Urothelium cell line (cell line): ENCODE measurements around the gene WNT6.

Experiments used
- DNase-seq: peaks from one replicate; pipeline ENCODE4 v3.0.0; 2011; ENCODE audit warnings: low spot score, mixed read lengths
- FAIRE-seq: peaks from 2 replicates; lab custom pipeline; 2011; peaks lifted over from hg19 to GRCh38; lab: Jason Lieb, UNC

Gene WNT6

DNA sequence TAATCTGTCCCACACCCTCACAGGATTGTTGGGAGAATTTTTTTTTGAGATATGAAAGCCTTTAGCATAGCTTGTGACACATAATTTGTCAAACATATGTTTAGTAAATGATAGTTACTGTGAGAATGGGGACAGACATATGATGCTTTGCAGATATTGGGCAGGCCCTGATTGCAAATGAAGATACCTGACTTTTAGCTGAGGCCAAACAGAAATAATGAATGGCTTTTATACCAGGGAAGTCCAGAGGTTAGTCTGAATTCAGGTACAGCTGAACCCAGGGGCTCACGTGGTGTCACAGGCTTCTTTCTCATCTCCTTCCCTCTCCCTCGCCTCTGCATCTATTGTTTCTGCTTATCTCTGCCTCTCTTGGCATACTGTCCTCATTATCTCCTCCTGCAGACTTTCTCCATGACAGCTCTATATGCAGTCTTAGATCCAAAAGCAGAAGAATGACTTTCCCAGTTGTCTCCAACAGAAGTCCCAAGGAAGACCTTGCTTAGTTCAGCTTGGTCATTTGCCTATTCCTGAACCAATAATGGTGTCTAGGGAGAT lies 16.2 kb downstream of the WNT6 start:
- FAIRE-seq (no peak), DNase-seq (no peak)

DNA sequence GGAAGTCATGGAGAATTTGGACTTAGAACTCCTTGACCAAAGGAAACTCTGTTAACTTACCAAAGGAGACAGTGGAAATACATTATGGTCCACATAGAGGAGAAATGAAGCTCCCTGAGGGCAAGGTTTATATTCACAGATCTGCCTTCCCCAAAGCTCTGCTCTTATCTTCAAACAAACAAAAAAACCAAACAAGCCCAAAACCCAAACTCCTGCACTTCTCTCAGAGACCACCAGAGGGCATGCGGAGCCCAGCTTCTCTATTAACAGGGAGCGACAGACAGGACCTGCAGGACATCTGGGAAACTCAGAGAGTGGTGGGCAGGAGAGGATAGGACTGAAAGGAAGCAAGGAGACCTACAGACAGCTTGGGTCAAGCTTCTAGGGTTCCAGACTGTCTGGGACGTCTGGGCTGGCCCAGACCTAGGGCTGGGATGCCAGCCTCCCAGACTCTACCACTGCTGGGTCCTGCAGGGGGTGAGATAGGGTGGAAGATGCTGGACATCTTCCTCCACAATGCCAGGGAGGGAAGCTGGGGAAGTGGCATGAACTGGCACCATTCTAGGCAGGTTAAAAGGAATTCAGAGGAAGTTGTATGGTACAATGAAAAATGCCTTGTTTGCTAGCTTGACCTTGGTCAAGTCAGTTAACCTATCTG lies 17.1 kb downstream of the WNT6 start:
- DNase-seq (peak; percentile 62), FAIRE-seq (no peak)

DNA sequence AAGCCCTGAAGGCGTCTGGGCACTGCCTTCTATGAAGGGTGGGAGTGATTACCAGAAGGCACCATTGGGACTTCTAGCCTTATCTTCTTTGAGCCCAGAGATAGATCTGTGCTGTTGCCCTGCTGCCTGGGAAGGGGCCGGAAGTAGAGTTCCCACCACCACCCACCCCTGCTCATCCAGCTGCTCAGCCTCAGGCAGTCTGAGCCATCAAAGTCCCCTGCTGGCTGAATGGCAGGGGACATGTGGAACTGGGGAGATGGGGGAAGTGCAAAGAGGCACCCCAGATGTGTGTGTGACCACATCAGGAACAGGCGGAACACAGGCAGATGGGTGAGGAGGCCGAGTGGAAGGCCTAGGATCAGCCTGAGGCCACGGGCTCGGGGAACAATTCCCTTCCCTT lies 17.7 kb downstream of the WNT6 start:
- DNase-seq (no peak), FAIRE-seq (no peak)

DNA sequence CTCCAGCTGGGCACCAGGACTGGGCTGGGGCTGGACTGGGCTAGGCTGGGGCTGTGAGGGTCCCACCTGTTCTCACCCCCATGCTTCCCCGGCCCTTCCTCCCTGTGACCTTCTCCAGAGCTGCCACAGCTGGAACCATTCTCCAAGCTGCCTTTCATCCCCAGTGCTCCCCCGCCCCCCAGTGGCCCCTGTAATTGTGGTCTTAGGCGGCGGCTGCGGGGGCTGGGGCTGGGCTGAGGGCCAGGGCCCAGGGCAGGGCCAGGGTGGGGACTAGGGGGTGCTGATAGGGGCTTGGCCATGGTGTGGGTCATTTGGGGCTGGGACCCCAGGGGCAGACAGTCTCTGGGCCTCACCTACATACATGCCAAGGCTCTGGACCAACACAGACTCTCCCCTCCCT lies 18.3 kb downstream of the WNT6 start:
- peak; percentile 61 for FAIRE-seq

DNA sequence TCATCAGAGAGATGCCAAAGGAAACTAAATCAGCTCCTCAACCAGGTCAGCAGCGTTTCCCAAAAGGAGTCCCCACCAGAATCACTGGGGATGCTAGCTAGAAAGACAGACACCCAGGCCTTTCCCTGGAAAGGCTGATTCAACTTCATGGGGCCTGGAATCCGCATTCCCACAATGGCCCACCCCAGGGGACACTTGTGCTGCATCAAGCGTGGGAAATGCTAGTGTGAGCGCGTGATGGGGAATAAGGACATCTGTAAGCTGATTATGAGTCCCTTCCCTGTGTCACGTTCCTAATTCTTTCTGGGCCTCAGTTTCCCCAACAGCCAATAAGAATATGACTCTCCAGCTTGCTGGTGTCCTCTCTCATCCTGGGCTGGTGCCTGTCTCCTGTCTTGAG lies 18.9 kb downstream of the WNT6 start:
- DNase-seq, result no peak
- FAIRE-seq, result no peak

More for the DNA sequence above, 18.3 kb downstream of the WNT6 start:
- DNase-seq, result no peak

DNA sequence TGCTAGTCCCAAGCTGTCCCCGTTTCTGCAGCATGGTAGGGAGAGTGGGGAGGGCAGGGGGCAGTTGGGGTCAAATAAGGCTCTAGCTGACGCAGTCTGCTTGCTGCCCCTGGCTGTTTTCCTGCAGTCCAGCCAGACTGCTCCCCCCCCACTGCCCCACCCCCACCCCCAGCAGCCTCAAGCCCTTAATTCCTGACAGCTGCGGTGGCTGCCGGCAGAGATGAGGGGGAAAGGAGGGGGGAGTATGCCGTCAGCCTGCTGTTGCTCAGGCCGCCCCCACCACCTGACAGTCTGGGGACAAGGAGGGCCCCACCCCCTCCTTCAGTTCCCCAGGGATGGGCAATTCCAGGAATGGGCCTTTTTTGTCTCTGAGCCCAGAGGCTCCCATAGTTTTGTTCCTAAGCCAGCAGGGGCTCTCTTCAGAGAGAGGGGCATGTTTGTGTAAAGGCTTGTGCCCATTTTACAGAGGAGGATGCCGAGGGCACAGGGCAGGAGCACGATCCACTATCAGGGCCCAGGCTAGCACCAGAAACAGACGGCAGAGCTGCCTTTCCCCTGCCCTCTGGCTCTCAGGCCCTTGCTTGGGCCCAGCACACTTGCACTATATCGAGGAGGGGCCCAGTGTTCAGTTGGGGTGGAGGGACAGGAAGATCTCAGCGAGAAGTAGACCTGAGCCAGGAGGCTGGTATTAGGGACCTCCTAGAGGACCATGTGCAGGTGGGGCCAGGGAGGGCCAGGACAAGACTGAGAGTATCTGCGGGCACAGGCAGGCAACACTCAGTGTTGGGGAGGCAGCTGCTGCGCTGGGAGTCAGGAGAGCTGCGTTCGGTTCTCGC lies 19.5 kb downstream of the WNT6 start:
- DNase-seq (peak; percentile 63), FAIRE-seq (peak; percentile 59)

DNA sequence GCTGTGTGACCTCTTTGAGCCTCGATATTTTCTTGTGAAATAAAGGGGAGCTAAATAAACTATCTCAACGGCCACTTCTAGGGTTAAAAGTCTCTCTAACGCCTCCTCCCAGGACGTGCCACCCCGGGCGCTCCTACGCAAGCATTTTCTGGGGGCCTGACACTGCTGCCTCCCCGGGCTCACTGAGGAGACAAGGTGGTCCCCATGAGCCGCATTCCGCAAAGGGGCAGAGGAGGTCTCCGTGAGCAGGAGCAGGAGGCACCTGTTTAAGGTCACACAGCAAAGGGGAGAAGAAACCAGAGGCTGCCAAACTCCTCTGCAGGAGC lies 20.1 kb downstream of the WNT6 start:
- DNase-seq (no peak), FAIRE-seq (no peak)

DNA sequence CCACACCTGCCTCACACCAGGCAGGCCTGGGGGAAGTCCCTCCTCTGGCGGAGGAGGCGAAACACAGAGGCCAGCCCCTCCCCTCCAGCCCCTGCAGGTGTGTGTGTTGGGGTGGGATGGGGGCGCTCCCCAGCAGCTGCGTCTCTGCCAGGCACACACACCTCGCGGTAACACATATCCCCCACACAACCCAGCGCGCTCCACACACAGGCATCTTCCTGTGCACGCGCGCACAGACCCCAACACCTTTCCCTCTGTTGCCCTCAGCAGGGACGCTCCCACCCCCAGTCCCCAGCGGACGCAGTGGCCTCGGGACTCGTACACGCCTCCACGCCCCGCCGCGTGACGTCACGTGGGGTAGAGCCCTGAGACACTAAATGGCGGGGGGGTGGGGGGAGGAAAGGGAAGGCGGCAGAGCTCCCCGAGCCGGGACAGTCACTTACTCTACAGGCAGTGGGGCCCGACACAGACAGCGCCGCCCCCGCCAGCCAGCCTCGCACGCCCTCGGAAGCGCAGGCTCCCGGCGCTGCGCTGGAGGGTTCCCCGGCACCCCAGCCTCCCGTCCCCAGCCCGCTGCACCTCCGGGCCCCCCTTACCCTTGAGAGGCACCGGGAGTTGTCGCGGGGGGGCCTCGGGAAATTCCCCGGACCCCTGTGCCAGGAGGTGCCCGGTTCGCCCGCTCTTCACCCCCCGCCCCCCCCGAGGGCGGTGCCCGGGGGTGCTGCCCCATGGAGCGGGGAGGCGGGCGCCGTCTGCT lies 20.7 kb downstream of the WNT6 start, which contains the start of gene WNT10A:
Gene WNT10A (plus strand): TSS at position 751 of the 757 bp plus-strand sequence. CDS start 144 bp downstream, outside the sequence.
- FAIRE-seq (no peak), DNase-seq (no peak)

DNA sequence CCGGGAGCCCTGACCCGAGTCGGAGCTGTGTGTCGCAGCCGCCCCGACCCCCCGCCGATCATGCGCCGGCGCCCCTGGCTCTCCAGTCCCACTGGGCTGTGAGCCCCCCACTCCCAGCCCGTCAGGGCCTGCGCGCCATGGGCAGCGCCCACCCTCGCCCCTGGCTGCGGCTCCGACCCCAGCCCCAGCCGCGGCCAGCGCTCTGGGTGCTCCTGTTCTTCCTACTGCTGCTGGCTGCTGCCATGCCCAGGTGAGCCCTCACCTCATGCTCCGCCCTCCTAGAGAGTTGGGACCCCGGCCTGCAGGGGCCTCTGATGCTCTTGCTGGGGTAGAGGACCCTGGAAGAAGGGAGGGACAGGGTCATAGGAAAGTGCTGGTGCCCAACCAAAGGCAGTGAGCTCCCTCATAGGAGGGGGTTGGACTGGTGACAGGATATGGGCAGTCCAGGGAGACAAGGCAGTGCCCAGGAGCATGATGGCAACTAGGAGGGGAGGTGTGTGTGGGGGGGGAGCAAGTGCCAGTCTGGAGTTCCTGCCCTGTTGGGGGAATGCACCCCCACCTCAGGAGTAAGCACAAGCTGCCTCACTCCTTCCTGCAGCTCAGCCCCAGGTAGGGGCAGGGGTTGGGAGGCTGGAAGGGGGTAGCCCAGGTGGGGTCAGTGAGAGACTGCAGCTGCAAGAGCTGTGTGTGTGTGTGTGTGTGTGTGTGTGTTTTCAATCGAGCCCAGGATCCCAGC lies 21.4 kb downstream of the WNT6 start:
- DNase-seq (no peak), FAIRE-seq (no peak)

DNA sequence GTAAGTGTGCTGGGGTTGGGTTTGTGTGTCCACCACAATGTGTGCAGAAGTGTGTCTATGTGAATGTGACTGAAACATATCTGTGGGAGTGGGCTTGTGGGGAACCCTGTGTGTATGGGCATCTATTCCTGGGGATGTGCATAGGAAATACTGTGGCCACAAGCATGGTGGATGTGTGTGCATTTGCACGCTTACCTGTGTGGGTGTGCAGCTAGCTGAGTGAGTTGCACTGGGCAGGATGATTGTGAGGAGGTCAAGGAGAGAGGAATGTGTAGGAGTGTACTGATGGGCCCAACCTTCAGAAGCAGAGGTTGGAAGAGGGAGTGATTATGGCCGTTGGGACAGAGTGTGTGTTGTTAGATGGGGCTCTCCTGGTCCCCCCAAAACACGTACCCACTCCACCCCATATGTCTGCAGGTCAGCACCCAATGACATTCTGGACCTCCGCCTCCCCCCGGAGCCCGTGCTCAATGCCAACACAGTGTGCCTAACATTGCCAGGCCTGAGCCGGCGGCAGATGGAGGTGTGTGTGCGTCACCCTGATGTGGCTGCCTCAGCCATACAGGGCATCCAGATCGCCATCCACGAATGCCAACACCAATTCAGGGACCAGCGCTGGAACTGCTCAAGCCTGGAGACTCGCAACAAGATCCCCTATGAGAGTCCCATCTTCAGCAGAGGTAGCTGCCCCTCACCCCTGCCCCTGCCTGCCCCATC lies 22.3 kb downstream of the WNT6 start:
- FAIRE-seq, result no peak
- no peak for DNase-seq

DNA sequence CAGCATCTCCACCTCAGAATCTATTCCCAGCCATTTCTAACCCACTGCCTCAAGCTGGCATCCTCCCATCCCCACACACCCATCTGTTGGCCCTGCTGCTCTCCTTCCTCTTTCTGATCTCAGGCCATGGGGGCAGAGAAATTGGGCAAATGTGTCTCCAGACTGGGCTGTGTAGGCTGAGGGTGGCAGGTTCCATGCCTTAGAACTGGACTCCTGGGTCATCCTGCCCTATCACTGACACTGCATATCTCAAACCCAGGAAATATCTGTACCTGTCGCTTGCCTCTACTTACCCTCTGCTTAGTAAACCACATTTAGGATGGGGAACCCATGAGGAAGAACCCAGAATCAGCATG lies 22.8 kb downstream of the WNT6 start:
- DNase-seq (no peak), FAIRE-seq (no peak)

DNA sequence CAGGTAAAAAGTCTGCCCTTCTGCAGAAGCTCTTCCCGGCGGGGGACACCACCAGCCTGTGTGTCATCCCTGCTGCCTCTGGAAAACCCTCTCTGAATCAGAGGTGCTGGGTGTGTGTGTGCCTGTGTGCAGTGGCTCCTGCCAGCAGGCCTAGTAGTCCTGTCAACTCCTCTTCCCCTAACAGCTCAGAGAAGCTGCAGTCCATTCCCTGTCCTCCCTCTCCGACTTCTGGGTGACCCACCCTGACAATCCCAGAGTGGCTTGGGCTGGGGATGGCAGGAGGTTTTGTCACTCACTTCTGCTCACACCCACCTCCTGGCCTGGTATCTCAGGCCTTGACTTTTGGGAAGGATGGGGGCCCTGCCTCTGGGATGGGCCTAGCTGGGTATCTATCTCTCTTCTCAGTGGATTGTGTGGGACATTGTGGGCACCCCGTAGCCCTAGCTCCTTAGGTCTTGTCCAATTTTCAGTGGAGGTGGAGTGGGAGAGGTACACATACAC lies 23.3 kb downstream of the WNT6 start:
- FAIRE-seq, result peak; percentile 30
- no peak for DNase-seq

DNA sequence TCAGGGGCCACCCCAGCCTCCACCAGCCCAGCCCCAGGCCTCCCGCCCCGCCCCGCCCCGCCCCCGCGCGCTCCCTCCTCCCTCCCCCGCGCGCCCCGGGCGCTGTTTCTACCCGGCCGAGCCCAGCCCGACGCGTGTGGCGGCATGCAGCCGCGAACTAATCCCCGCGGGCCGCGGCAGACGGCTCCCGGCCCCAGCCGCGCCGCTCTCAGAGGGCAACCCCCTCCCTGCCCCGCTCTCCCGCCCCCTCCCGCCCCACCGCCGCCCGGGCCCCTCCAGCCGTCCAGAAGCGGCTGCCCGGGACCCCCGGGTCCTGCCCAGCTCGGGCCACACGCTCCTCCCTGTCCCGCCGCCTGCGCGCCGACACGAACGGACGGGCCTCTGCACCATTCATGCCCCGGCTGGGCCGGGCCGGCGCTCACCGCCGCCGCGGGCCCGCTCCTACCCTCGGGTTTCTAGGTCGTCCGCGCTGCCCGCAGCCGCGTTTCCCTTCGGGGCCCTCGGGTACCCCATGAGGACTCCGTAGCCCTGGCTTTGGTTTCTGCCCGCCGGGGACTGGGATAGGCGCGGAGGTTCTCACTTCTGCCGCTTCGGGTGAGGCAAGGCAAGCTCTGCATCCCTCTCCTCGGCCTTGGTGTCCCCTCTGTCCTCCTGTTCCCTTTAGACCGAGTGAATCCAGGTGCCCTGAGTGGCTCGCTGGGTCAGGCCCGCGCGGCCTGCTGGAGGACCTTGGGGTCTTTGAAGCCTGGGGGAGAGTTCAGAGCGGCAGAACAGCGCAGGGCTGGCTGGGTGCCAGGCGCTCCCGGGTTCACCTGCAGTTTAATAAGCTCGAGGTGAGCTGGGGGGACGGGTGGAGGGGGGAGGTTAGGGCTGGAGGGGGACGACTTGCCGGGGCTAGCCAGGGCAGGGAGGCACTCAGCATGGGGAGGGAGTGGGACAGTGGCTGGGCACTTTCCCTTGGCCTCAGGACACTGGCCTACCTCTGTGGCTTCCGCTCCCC lies 24.2 kb downstream of the WNT6 start:
- FAIRE-seq (peak; percentile 30), DNase-seq (no peak)

DNA sequence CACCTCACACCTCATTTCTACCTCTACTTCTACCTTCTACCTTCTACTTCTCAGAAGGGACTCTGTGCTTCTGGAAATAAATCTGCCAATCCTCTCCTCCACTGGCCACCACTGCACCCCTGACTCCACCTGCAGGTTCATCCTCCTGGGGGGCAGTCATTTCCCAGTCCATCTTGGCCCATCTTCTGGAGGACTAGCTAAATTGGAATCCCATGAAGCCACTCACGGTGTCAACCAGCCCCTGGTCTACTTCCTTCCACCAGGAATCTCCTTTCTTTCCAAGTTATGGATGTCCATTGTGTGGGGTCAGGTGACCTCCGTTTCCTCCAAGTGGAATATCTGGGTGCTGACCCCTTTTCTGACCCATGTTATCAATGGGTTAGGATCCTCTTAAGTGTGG lies 24.9 kb downstream of the WNT6 start:
- FAIRE-seq (no peak), DNase-seq (no peak)

DNA sequence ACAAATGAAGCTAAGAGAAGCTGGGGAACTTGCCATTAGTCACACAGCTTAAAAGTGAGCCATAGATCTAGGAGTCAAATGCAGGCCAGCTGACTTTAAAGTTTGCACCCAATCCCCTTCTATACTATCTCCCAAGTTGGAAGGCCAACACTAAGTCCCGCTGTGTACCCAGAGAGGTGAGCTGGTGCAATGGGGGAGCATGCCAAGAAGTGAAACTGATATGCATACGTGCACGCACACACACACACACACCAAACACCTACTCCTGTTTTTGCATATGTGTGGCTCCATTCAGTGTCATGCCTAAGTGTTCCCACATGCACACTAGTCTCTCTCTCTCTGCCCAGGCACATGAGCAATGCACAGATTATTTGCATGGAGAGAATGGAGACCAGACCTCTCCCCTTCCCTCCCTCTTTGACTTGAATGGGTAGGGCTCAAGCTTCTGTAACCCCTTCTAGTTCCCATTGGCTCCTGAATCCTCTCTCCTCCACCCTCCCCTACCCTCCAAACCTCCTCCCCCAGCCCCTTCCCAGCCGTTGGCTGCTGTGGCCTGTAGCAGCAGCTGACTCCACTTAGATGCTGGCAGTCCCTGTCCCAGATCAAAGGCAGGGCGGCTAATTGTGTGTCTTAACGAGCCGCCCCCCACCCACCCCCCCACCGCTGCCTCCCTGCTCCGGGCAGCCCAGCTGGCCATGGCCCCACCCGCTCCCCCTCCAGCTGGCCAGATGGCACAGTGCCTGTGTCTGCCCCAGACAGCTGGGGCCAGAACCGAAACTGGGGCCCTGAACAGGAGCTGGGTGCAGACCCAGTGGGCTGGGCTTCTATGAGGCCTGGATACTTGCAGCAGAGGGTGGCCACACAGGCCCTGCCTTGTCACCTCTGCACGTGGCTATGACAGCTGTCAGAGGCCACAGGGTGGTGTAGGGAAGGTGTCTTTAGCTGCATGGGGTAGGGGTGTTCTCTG lies 26.7 kb downstream of the WNT6 start:
- no peak for FAIRE-seq

DNA sequence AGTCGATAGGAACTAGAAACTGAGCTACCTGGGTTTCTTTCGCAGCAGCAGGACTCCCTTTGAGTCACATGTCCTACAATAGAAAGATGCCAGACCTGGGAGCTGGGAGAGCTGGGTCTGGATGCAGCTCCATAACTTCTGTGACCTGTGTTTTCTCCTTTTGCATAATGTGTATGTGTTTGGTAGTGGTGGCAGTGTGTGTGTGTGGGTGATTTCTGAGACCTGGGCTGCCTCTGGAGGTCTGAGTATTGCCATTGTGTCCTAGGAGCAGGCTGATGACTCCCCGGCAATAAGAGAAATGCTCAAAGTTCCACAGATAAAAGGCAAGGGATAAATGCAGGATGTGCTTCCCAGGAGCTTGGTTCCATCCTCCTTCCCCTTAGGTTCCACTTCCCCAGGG lies 27.5 kb downstream of the WNT6 start:
- DNase-seq (no peak), FAIRE-seq (no peak)

More for the DNA sequence above, 26.7 kb downstream of the WNT6 start:
- DNase-seq, result no peak

DNA sequence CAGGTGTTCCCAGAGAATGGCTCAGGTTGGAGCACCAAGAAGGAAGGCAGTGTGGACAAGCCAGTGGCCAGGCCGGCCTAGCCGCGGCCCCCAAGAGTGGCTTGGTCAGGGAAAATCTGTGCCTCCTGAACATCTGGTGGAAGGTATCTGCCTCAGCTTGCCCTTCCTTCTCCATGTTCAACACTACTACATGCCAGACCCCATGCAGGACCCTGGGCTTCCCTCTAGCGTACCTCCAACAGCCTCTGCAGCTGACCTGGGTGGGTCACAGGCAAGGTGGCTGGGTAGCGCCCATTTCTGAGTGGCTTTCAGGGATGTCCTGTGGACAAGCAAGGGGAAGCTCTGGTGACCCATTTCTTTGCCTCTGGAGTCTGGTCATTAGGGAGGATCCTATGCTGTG lies 28.7 kb downstream of the WNT6 start:
- no peak for FAIRE-seq
- DNase-seq, result no peak

DNA sequence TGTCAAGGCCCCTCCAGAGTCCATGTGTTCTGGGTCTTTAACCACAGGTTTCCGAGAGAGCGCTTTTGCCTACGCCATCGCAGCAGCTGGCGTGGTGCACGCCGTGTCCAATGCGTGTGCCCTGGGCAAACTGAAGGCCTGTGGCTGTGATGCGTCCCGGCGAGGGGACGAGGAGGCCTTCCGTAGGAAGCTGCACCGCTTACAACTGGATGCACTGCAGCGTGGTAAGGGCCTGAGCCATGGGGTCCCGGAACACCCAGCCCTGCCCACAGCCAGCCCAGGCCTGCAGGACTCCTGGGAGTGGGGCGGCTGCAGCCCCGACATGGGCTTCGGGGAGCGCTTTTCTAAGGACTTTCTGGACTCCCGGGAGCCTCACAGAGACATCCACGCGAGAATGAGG lies 30.3 kb downstream of the WNT6 start:
- DNase-seq (no peak), FAIRE-seq (no peak)
